Lower lobe of right lung (tissue), 2 donors: ENCODE measurements around the gene MTHFD1L. TPM values are rescaled to one million over a fixed set of nuclear protein-coding genes. Genes with fewer than 3 reads are reported as not detected.

Source experiments
- ATAC-seq, 2 donors: fragments of 200-7000 bp; cut with Tn5 transposase; one replicate each; pipeline ENCODE4 v1.9.1; 2020 to 2022; ENCODE audit warnings: mild to moderate bottlenecking in 2 of 2, moderate library complexity in 2 of 2
- DNase-seq: peaks from one replicate; pipeline ENCODE4 v3.0.0-alpha.2; 2020
- H3K27ac ChIP-seq: fragments of 200-600 bp; one replicate; pipeline ENCODE4 v1.8.0; 2022
- H3K27me3 ChIP-seq: fragments of 200-600 bp; one replicate; pipeline ENCODE4 v1.8.0; 2022; ENCODE audit warnings: low read depth
- H3K36me3 ChIP-seq: fragments of 200-600 bp; one replicate; pipeline ENCODE4 v1.8.0; 2022; ENCODE audit warnings: mild to moderate bottlenecking
- H3K4me1 ChIP-seq: fragments of 200-600 bp; one replicate; pipeline ENCODE4 v1.8.0; 2022
- H3K4me3 ChIP-seq: fragments of 200-600 bp; one replicate; pipeline ENCODE4 v1.8.0; 2022; ENCODE audit warnings: mild to moderate bottlenecking
- H3K9me3 ChIP-seq: fragments of 200-600 bp; one replicate; pipeline ENCODE4 v1.8.0; 2022
- intact Hi-C: fragments of 100-400 bp; cut with DNase I; formaldehyde crosslinking; loops from one replicate; pipeline ENCODE4 v1.11.0; 2022
- total RNA-seq: library from RNA; stranded (reverse); fragmentation: NEBNext Ultra II Directional; extraction: Animal tissue kit (Norgen Biotek cat#: 25700); gene quantifications from one replicate; pipeline ENCODE4 v1.2.1, GENCODE V29; 2021
- TF ChIP-seq, protein P1 (sequence below): fragments of 200-600 bp; IDR thresholded peaks from one replicate; pipeline ENCODE4 v1.8.0; 2022; ENCODE audit warnings: antibody characterized with exemption, mild to moderate bottlenecking
- donor health status: DM: no; HTN: yes; CAD: no; lungs with severe emphysema.

Gene MTHFD1L
- total RNA-seq, 1 donor from 2014 or later = 22.1 TPM

GRCh38 chr6:150890346-150890745 is 24.8 kb downstream of the MTHFD1L start:
- no peak overlapping the region for H3K4me3 ChIP-seq
- H3K4me1 ChIP-seq = peaks cover 5% of the 10 kb centered on the region
- H3K36me3 ChIP-seq = peaks cover 14% of the 10 kb centered on the region
- no peaks in the 10 kb centered on the region for H3K9me3 ChIP-seq
- TF ChIP-seq, protein P1, sequence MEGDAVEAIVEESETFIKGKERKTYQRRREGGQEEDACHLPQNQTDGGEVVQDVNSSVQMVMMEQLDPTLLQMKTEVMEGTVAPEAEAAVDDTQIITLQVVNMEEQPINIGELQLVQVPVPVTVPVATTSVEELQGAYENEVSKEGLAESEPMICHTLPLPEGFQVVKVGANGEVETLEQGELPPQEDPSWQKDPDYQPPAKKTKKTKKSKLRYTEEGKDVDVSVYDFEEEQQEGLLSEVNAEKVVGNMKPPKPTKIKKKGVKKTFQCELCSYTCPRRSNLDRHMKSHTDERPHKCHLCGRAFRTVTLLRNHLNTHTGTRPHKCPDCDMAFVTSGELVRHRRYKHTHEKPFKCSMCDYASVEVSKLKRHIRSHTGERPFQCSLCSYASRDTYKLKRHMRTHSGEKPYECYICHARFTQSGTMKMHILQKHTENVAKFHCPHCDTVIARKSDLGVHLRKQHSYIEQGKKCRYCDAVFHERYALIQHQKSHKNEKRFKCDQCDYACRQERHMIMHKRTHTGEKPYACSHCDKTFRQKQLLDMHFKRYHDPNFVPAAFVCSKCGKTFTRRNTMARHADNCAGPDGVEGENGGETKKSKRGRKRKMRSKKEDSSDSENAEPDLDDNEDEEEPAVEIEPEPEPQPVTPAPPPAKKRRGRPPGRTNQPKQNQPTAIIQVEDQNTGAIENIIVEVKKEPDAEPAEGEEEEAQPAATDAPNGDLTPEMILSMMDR = no peak
- ATAC-seq (no peak), DNase-seq (no peak)
- no peak overlapping the region for H3K27ac ChIP-seq
- H3K27me3 ChIP-seq = no peaks in the 10 kb centered on the region
- intact Hi-C loops = loop anchor here (10.0 kb wide), 1 partner anchor 434 kb away; no protein-coding TSS in a partner anchor

GRCh38 chr6:150891888-150892485 is 26.5 kb downstream of the MTHFD1L start:
- ATAC-seq = peak; percentile 70 to 78

DNA sequence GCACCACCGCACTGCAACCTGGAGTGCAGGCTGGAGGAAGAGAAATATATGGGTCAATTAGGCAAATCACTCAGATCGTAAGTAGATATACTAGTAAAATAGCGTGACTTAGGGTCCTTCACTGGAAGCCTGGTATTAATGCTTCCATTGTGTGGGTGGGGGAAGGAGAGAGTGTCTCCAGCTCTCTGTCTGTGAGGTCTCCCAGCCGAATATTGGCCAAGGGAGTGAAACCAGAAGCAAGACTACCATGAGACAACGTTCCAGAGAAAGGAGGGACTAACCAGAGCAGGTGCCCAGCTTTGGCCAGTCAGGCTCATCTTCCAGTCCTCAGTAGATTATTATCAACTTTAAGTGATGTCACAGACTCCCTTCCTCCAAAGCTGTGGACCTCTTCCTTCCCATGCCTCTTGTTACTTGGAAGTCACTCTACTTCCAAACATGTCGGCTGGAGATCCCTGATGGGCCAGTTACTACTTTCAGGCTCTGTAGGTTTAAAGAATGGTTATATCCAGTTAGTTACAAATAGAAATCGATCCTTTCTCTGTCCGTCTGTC is 28.8 kb downstream of the MTHFD1L start:
- no peak for ATAC-seq
- DNase-seq = no peak
- no peaks in the 10 kb centered on the region for H3K9me3 ChIP-seq
- no peak overlapping the region for H3K4me3 ChIP-seq
- no peak overlapping the region for H3K27ac ChIP-seq
- H3K27me3 ChIP-seq = no peaks in the 10 kb centered on the region
- TF ChIP-seq, protein P1 = no peak
- no peaks in the 10 kb centered on the region for H3K36me3 ChIP-seq
- intact Hi-C loops = loop anchor here (10.0 kb wide), 1 partner anchor 431 kb away; no protein-coding TSS in a partner anchor
- peaks cover 6% of the 10 kb centered on the region for H3K4me1 ChIP-seq

More at GRCh38 chr6:150891888-150892485, 26.5 kb downstream of the MTHFD1L start:
- H3K4me1 ChIP-seq = peaks cover 6% of the 10 kb centered on the region
- intact Hi-C loops = loop anchor here (10.0 kb wide), 1 partner anchor 433 kb away; no protein-coding TSS in a partner anchor
- H3K27me3 ChIP-seq = no peaks in the 10 kb centered on the region
- peaks cover 14% of the 10 kb centered on the region for H3K36me3 ChIP-seq
- no peak overlapping the region for H3K27ac ChIP-seq
- TF ChIP-seq, protein P1 = peak; percentile 88
- H3K9me3 ChIP-seq = no peaks in the 10 kb centered on the region
- no peak for DNase-seq
- no peak overlapping the region for H3K4me3 ChIP-seq

DNA sequence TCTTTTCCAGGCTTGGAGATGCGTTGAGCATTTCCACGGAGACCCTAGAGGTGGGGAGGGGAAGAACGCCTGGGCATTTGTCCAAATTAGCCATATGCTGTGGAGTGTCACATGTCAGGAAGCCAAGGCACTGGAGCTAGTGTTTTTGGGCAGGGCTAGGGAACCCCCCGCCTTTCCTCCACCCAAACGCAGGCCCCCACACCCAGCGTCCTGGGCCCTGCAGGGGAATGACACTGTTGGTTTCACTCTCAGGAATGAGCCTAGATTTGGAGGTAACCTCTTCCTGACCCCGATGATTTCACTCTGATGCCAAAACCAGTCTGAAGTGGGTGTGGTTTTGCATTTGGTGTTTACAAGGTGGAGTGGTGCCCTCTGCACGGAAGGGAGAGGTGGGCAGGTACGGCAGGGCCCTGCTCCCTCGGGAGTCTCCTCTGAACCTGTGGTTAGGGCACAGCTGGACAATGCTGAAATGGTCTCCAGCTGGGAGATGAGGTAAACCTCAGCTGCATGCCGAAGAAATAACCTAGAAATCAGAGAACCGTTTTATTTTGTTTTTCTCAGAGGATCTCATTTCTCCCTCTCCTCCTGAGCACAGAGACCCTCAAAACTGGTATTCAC is 29.5 kb downstream of the MTHFD1L start:
- TF ChIP-seq, protein P1 = no peak
- no peaks in the 10 kb centered on the region for H3K27me3 ChIP-seq
- no peak overlapping the region for H3K27ac ChIP-seq
- intact Hi-C loops = loop anchor here (10.0 kb wide), 1 partner anchor 430 kb away; no protein-coding TSS in a partner anchor
- DNase-seq = no peak
- ATAC-seq = peak in 1 of 2 donors; percentile 25
- H3K9me3 ChIP-seq = no peaks in the 10 kb centered on the region
- peaks cover 6% of the 10 kb centered on the region for H3K4me1 ChIP-seq
- no peaks in the 10 kb centered on the region for H3K36me3 ChIP-seq
- H3K4me3 ChIP-seq = no peak overlapping the region

GRCh38 chr6:150895928-150896632 is 30.6 kb downstream of the MTHFD1L start:
- no peaks in the 10 kb centered on the region for H3K27me3 ChIP-seq
- no peak for ATAC-seq
- intact Hi-C loops = loop anchor here (10.0 kb wide), 1 partner anchor 429 kb away; no protein-coding TSS in a partner anchor

More at GRCh38 chr6:150895928-150896632, 30.6 kb downstream of the MTHFD1L start:
- no peak overlapping the region for H3K4me3 ChIP-seq
- H3K27ac ChIP-seq = no peak overlapping the region
- H3K4me1 ChIP-seq = peaks cover 6% of the 10 kb centered on the region
- DNase-seq = no peak
- no peaks in the 10 kb centered on the region for H3K9me3 ChIP-seq
- H3K36me3 ChIP-seq = no peaks in the 10 kb centered on the region
- TF ChIP-seq, protein P1 = no peak
